GM10847 (cell line): ENCODE results near the gene CHAF1A.

Source experiments
- POLR2A ChIP-seq: IDR thresholded peaks from 2 replicates; pipeline ENCODE4 v1.6.1; 2011; ENCODE audit not compliant: insufficient read length; ENCODE audit errors: extremely low read depth

The CHAF1A gene

DNA sequence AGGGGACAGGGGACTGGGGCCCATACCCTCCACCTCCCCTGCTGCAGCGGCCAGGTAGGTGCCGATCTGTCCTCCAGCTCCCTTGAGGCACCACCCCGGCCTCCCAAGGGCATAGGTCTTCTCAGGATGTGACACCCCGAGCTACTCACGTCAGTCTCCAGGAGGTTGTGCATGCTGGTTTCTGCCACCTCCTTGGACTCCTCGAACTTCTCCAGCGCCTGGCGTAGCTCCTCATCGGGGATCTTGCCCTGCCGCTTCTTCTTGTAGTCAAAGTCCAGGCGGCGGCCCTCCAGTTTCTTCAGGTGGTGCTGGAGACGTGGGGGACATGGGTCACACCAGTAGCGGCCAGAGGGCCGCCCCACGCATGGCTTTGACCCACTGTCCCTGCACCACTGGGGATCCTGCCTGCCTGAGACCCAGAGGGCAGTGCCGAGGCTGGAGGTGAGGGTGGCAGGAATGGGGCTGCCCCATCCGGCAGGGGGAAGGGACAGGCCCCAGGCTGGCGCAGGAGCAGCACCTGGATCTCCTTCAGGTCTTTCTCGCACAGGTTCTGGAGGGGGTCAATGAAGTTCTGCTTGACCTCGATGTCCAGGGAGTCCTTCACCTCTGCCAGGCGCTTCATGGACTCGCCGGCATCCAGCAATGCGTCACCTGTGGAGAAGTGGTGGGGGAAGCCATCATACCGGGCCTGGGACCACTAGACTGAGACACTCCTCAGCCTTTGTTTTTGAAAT lies 38.7 kb upstream of the CHAF1A start:
- no peak for TF ChIP-seq POLR2A

DNA sequence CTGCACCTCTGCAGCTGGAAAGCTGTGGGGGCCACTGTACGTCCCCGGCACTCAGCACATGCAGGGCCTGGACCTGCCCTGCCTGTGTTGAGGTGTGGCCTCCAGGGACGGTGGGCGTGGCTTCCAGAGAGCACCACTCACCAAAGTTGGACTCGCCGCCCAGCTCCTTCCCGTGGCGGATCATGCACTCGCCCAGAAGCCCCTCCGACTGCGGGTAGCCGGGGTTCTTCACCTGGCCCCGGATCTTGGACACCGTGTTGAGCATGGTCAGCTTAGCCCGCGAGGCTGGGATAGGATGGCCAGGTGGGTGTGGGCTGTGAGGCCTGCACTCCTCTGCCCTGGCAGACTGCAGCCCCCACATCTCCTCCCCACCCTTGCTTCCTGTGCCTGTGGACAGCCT lies 37.1 kb upstream of the CHAF1A start:
- TF ChIP-seq POLR2A: no peak

DNA sequence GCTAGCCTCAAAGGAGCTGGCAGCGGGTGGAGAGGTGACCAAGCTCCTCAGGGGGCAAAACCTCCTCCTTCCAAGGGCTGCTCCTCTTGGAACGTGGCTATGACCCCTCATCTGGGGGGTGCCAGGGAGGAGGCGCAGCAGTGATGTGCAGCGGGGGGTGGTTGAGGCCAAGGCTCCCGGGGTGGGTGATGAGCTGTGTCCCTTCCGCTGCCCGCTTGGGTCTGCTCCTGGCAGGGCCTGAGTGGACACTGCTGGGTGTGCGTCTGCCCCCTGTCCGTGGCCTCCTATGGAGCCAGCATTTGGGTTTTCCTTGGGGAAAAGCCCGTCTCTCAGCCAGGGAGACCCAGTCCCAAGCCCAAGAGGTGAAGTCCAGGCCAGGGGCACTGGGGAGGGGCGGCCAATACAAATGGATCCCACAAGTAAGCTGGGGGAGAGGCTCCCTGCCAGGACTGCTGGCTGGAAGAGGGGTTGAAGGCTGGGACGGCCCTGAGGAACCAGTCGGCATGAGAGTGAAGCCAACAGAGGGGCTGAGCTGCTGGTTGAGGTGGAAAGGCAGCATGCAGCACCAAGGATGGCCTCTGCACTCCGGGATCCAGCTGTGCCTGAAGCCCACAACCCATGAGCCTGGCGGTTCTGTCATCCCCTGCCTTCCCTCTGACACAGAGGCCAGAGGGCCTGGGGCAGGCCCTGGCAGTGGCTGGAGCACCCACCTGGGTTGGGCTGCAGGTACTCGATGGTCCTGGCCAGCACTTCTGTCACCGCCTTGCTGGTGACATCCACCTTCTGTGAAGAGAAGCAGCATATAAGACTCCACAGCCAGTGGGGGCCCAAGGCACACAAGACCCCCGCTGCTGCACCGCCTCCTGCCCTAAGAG lies 36.4 kb upstream of the CHAF1A start:
- no peak for TF ChIP-seq POLR2A

DNA sequence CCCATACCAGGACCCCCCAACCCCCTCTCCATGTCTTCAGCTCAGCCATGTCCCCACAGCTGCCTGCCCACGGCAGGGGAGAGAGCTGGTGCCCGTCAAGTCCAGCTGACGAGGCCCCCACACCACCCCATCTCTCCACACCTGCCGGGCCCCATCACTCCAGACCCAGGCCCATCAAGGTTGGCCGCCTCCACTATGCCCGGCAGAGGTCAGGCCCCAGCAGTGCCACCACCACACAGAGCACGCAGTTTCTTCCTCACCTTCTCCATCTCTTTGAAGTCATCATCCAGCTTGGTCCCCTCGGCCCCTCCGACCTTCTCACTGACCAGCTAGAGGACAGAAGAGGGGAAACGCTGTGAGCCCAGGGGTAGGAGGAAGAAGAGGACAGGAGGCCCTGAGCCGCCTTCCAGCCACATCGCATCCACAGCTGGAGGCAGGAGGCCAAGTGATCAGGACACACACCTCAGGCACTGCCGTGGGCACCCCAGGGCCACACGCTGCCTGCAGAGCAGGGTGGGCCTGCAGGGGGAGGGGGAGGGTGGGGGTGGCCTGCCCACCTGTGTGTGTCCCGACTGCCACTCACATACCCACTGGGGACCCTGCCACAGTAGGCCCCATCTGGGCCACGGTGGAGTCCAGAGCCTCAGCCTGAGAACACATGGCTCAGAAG lies 35.6 kb upstream of the CHAF1A start:
- no peak for TF ChIP-seq POLR2A

DNA sequence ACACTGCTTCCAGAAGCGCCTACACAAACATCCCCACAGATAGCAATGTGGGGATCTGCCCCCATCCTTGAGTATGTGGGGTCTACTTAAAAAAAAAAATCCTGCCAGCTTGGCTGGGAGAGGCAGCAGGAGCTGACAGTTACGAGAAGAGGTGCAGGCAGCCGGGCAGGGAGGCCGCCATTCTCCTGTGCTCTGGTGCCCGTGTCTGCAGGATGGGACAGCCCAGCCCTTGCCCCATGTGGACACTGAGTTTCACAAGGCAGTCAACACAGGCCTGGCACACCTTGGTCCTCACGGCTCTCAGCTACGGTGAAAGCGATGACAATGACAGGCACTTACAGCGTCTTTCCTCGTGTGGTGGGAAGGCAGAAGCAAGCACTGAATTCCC lies 35.1 kb upstream of the CHAF1A start:
- no peak for TF ChIP-seq POLR2A

DNA sequence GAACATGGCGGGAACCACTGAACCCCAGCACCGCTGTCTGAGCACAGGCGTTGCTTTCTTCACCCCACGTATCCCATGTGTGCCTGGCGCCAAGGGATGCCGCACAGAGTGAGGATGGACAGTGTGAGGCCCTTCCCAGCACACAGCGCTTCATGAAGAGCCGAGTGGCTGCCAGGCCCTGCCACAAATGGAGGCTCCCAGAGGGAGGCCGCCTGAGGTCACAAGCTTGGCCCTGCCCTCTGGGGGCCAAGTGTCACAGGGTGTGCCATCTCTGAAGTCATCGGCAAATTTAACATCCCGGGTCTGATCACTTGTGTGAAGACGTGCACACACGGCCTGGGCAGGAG lies 34.7 kb upstream of the CHAF1A start:
- no peak for TF ChIP-seq POLR2A

DNA sequence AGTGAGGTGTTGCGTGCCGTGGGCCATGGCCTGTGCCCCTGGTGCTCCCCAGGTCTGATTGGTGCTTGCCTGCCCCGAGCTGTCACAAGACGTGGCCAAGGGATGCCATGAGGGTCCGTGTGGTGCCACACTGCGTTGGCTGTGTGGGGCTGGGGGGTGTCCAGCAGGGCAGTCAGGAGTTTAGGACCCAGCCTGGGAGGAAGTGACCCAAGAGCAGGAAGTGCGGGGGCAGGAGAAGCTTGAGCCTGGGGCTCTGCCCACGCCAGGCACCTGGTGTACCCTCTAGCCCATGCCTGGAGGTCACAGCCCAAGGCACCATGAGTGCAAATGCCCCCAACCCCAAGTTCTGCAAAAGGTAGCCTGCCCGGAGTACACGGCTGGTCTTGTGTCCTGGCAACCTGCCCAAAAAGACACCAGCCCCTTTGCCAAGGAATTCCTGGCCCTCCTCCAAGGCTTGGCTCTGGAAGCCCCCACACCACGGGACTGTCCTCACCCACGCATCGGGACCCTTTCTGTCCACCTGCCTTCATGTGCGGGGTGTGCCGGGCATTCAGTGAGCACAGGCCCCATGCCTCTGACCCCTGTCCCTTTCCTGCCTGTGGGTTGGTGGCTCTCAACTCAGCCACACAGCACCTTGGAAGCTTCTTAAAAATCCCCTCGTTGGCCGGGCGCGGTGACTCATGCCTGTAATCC lies 34.2 kb upstream of the CHAF1A start:
- no peak for TF ChIP-seq POLR2A

DNA sequence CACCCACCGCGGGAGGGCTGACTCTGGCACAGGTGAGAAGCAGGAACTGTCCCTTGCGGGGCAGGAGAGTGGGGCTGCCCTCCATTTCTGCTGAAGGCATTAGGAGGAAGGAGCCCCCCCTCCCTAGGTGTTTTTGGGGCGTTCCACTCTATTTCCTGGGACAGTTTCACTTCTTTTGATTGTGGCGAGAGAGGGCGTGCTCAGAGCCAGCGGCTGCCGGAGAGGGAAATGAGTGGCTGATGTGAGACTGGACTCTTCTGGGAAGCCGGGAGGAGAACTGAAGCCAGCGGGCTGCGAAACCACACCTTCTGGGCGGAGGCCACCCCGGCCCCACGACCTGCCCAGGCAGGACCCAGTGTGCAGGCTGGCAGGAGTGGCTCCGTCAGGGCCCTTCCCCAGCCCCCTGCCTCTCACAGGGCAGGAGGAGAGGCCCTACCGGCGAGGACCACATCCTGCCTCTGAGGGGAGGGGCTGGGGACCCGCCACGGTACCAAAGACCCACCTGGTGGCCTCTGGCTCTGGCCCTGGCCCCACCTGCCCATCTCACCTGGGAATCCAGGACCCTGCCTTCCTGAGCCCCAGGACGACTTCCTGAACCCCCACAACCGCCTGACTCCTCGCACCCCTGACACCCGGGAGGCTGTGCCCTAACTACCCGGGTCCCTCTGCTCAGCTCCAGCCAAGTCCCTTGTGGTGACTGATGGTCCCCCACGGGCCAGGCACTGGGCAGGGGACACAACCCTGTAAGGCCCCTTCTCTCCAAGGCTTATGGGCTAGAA lies 33.1 kb upstream of the CHAF1A start:
- TF ChIP-seq POLR2A: no peak

DNA sequence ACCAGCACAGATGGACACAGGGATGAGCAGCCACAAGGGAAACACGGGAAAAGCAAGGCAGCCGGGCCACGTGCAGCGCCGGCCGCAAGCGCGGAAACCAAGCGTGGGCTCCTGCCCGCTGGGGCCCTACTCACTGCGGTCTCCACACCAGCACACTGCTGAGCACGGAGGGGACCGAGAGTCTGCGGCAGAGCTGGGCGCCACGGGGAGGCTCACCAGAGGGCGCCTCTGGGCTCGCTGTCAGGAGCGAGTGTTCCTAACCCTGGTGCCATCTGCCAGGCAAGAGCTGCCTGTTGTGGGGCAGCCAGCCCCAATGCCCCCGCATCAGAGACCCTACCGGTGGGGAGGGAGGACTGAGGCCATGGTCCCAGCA lies 32.6 kb upstream of the CHAF1A start:
- TF ChIP-seq POLR2A: no peak

DNA sequence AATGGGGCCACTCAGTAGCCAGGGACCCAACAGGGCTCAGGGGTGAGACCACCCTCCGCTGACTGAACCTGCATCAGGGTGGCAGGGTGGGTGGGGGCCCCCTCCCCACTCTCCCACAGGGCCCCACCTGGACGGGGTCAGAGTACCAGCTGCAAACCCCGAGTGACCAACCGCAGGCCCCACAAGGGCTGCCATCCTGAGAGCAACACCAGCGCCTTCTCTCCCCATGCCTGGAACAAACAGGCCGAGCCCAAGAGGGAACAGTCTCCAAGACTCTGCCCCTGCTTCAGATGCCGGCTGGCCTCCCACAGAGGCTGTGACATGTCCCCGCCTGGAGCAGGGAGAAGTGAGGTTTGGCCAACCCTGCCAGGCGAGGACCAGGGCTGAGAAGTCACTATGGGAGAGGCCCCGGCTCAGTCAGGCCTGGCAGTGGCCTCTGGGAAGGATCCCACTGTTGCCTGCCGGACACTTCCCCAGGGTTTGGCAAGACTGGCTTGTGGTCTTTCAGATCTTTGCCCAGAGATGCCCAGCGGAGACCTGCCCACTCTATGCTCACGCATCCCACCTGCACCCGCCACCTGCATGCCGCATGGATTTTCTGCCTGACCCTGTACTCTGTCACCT lies 31.9 kb upstream of the CHAF1A start:
- no peak for TF ChIP-seq POLR2A

DNA sequence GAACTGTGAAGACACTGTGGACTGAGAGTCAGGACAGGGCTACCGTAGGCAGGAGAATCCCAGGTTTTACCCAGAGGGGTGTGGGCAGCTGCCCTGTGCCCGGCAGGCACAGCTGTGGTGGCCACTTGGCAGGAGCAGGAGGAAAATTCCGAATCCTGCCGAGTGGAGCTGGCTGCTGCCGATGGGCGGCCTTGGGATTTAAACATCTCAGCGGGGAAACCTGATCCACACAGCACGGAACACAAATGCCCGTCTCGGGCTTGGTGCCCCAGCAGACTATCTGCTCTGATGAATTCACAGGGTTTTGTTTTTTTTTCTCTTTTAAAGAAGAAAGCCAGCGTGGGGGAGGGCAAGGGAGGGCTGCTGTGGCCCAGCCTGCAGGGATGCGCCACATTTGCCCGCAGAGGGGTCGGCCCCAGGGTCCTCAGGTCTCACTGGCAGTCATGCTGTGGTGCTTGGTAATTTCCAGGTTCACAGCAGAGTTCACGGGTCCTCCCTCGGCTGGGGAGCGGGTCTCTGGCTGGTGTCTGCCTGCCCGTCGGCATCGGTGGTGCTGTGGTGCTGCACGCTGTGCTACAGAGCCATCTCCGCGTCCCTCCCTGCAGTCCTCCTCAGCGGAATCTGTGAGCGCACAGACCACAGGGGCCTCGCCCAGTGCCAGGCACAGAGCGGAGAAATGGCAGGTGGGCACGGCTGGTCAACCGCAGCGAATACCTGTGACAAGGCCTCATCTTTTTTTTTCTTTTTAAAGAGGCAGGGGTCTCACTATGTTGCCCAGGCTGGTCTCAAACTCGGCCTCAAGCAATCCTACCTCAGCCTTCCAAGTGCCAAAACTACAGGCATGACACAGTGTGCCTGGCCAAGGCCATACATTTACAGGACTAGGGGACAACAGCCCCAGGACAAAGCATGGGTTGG lies 30.9 kb upstream of the CHAF1A start:
- no peak for TF ChIP-seq POLR2A

DNA sequence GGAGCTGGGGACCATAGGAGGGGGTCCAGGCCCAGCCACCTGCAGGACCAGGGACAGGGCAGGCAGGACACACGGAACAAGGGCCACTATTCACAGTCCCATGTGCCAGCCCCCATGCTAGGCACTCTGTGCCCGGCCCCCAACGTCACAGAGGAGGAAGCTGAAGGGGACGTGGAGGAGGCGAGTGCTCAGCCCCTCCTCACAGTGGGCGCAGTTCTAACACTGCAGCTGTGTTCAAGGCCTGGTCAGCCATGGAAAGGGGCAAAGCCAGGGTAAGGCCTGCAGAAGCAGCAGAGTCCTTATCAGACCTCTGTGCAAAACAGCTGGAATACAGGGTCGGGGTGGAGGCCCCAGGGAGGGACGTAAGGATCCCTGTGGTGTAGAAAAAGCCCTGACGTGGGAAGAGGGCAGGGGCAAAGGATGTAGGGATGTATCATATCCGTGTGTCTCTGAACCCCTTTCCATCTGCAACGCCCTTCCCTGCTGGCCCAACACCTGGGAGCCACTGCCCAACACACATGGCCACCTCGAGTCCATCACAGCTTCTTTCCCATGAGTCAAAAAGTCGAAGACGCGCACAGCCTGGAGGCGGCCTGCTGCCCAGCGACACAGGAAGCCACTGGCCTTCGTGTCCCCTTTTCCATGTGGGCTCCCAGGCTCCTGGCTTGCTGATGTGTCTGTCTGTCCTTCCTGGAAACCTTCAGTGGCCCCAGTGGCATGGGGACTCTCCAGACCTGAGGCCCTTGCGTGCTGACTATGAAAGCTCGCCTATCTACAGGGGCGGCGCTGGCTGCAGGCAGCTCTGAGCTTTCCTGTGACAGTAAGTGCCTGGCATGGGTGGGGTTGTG lies 30.1 kb upstream of the CHAF1A start:
- TF ChIP-seq POLR2A: no peak

DNA sequence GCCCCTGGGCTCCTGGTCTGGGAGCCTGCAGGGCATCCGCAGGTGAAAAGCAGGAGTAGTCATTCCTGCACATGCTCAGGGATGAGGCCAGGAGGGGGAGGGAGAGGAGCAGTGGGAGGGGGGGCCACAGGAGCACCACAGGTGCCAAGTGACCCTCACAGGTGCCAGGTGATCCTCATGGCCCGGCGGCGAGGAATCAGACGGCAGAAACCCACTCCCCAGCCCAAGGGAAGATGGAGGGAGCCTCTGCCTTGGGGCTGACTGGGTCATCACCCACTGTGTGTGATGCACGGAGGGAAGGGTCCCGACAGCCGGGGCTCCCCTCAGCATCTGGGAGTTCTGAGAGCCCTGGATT lies 29.4 kb upstream of the CHAF1A start:
- no peak for TF ChIP-seq POLR2A
